ENCODE data around the gene PSMD1.

GRCh38 chr2:231104115-231104713 lies 47.5 kb downstream of the PSMD1 start:
- TF ChIP-seq, protein P1, sequence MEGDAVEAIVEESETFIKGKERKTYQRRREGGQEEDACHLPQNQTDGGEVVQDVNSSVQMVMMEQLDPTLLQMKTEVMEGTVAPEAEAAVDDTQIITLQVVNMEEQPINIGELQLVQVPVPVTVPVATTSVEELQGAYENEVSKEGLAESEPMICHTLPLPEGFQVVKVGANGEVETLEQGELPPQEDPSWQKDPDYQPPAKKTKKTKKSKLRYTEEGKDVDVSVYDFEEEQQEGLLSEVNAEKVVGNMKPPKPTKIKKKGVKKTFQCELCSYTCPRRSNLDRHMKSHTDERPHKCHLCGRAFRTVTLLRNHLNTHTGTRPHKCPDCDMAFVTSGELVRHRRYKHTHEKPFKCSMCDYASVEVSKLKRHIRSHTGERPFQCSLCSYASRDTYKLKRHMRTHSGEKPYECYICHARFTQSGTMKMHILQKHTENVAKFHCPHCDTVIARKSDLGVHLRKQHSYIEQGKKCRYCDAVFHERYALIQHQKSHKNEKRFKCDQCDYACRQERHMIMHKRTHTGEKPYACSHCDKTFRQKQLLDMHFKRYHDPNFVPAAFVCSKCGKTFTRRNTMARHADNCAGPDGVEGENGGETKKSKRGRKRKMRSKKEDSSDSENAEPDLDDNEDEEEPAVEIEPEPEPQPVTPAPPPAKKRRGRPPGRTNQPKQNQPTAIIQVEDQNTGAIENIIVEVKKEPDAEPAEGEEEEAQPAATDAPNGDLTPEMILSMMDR (IDR thresholded peaks at IDR 0.05), result peak; percentile 65 to 91 (median 84)
- TF ChIP-seq POLR2A (IDR thresholded peaks at IDR 0.05), result no peak
